Stimulated activated CD4-positive, alpha-beta T cell treated with anti-CD3 and anti-CD28 coated beads, Interleukin-2, amount 100 ng/mL, for 48 hours (primary cell): ENCODE measurements around the gene PTOV1.

Source experiments
- DNase-seq, 2 donors: peaks; one replicate each; pipeline ENCODE4 v3.0.0-alpha.2; 2020

PTOV1 gene

GRCh38 chr19:49861107-49861506 lies 10.1 kb downstream of the PTOV1 start:
- no peak for DNase-seq

- DNase-seq: no peak
Observed at GRCh38 chr19:49861541-49862378, 10.8 kb downstream of the PTOV1 start.

- no peak for DNase-seq
Observed at GRCh38 chr19:49862391-49863253, 11.7 kb downstream of the PTOV1 start.

GRCh38 chr19:49863254-49863934 lies 12.4 kb downstream of the PTOV1 start:
- no peak for DNase-seq

GRCh38 chr19:49863935-49864320 lies 13.0 kb downstream of the PTOV1 start:
- no peak for DNase-seq

GRCh38 chr19:49864890-49865289 lies 13.9 kb downstream of the PTOV1 start:
- DNase-seq: no peak

- peak; percentile 72 to 86 for DNase-seq
Observed at GRCh38 chr19:49866933-49867782, 16.2 kb downstream of the PTOV1 start, which contains the start of gene PNKP. PNKP (minus strand) TSS chr19:49867576; CDS start chr19:49867204, 372 bp downstream.

- DNase-seq: no peak
Observed at GRCh38 chr19:49869009-49869483, 18.1 kb downstream of the PTOV1 start.

- peak; percentile 87 for DNase-seq
Observed at GRCh38 chr19:49869484-49870308, 18.7 kb downstream of the PTOV1 start.

- no peak for DNase-seq
Observed at GRCh38 chr19:49870309-49870901, 19.4 kb downstream of the PTOV1 start.

GRCh38 chr19:49871349-49871985 lies 20.5 kb downstream of the PTOV1 start:
- DNase-seq: no peak

GRCh38 chr19:49872245-49873128 lies 21.5 kb downstream of the PTOV1 start:
- DNase-seq: no peak

GRCh38 chr19:49873129-49873521 lies 22.2 kb downstream of the PTOV1 start:
- DNase-seq: no peak

- no peak for DNase-seq
Observed at GRCh38 chr19:49873834-49874233, 22.9 kb downstream of the PTOV1 start.

- DNase-seq: no peak
Observed at GRCh38 chr19:49874503-49875157, 23.7 kb downstream of the PTOV1 start.

- no peak for DNase-seq
Observed at GRCh38 chr19:49875177-49875576, 24.2 kb downstream of the PTOV1 start.

GRCh38 chr19:49875857-49876421 lies 25.0 kb downstream of the PTOV1 start:
- DNase-seq: peak in 1 of 2 donors; percentile 42

GRCh38 chr19:49876422-49877019 lies 25.6 kb downstream of the PTOV1 start:
- peak; percentile 94 to 96 for DNase-seq
